Epithelial cell of proximal tubule (primary cell): ENCODE results near the gene U2AF1L4. TPM values are rescaled to one million over a fixed set of nuclear protein-coding genes. Genes with fewer than 3 reads are reported as not detected.

ENCODE experiments used
- DNase-seq: peaks from one replicate; pipeline ENCODE4 v3.0.0-alpha.2; 2011; ENCODE audit warnings: low read depth
- H3K4me3 ChIP-seq: 2 replicates; pipeline ENCODE4 v1.5.1; 2011; ENCODE audit warnings: low read depth, mild to moderate bottlenecking, low read length
- CTCF ChIP-seq: conservative IDR thresholded peaks from 2 replicates; pipeline ENCODE4 v1.5.1; 2012; ENCODE audit warnings: low read depth, mild to moderate bottlenecking, low read length
- total RNA-seq: library from RNA; depleted of rRNA; stranded (reverse); fragments of >200 nt; gene quantifications from 2 replicates; pipeline ENCODE4 v1.2.3, GENCODE V29; 2015

The U2AF1L4 gene
- total RNA-seq, 1 donor from 2014 or later, result 5.9 TPM

GRCh38 chr19:35716801-35717664 lies 28.2 kb downstream of the U2AF1L4 start:
- TF ChIP-seq CTCF, result peak; percentile 87
- peak overlapping the region; percentile 78 for H3K4me3 ChIP-seq
- peak; percentile 47 for DNase-seq

- TF ChIP-seq CTCF, result no peak
- no peak for DNase-seq
- peak overlapping the region; percentile 78 for H3K4me3 ChIP-seq
Measured at GRCh38 chr19:35715981-35716800, 29.0 kb downstream of the U2AF1L4 start.

GRCh38 chr19:35715355-35715809 lies 29.8 kb downstream of the U2AF1L4 start:
- TF ChIP-seq CTCF, result no peak
- H3K4me3 ChIP-seq, result peak overlapping the region; percentile 78
- DNase-seq, result no peak

- DNase-seq, result no peak
- TF ChIP-seq CTCF, result no peak
- no peak overlapping the region for H3K4me3 ChIP-seq
Measured at GRCh38 chr19:35714601-35715354, 30.4 kb downstream of the U2AF1L4 start.

GRCh38 chr19:35713904-35714495 lies 31.2 kb downstream of the U2AF1L4 start:
- TF ChIP-seq CTCF, result no peak
- no peak for DNase-seq
- no peak overlapping the region for H3K4me3 ChIP-seq

- H3K4me3 ChIP-seq, result no peak overlapping the region
- no peak for TF ChIP-seq CTCF
- no peak for DNase-seq
Measured at GRCh38 chr19:35713506-35713850, 31.7 kb downstream of the U2AF1L4 start.
